Right cardiac atrium (tissue), 5 donors: ENCODE results near the gene TNRC18. TPM values are rescaled to one million over a fixed set of nuclear protein-coding genes. Genes with fewer than 3 reads are reported as not detected.
A peak's percentile ranks its signal among the peaks of the same experiment; 100 is the strongest.
"Not testable (repeated sequence)": the region's sequence is repeated elsewhere in the genome, so short reads cannot be mapped to it uniquely, and the experiment has no call there.

Source experiments
- ATAC-seq, 2 donors: fragments of 200-7000 bp; cut with Tn5 transposase; one replicate each; pipeline versions ENCODE4 v1.8.0 to v1.9.1; 2020; ENCODE audit warnings: moderate library complexity in 2 of 2, mild to moderate bottlenecking in 1 of 2
- DNase-seq, 3 donors: peaks; one replicate each; pipeline ENCODE4 v3.0.0-alpha.2; 2020
- H3K27ac ChIP-seq: one replicate; pipeline ENCODE4 v1.5.1; 2013; ENCODE audit warnings: mild to moderate bottlenecking, low read length, control low read depth, moderate library complexity
- H3K27me3 ChIP-seq: one replicate; pipeline ENCODE4 v1.6.1; 2013; ENCODE audit not compliant: control insufficient read depth, insufficient read depth
- H3K4me1 ChIP-seq: one replicate; pipeline ENCODE4 v1.6.1; 2013; ENCODE audit warnings: low read length; ENCODE audit not compliant: control insufficient read depth, insufficient read depth
- H3K4me3 ChIP-seq: one replicate; pipeline ENCODE4 v1.5.1; 2013; ENCODE audit warnings: low read length, control low read depth
- H3K9me3 ChIP-seq: one replicate; pipeline ENCODE4 v1.6.1; 2013; ENCODE audit warnings: low read length; ENCODE audit not compliant: control insufficient read depth
- WGBS: extraction: QIAGEN DNeasy Blood & Tissue Kit; methylation state at CpG from one replicate; pipeline ENCODE4 v1.1.7; 2013; 5-methylcytosine and 5-hydroxymethylcytosine counted together
- intact Hi-C, 4 donors: fragments of 100-400 bp; cut with DNase I; formaldehyde crosslinking; loops; one replicate each; pipeline versions ENCODE4 v1.11.0 to v1.14.0; 2022 to 2023
- long read RNA-seq, 4 donors: library from polyadenylated mRNA; unstranded; transcript quantifications; one replicate each; pipeline ENCODE4 v2.0.0, GENCODE V29; 2020 to 2021
- polyA plus RNA-seq: library from polyadenylated mRNA; stranded (reverse); fragments of 200-250 nt; gene quantifications from one replicate; pipeline ENCODE4 v1.2.3, GENCODE V29; 2013
- total RNA-seq, 4 donors: library from RNA; stranded (reverse); fragmentation: NEBNext Ultra II Directional; extraction: Animal tissue kit (Norgen Biotek cat#: 25700); gene quantifications; one replicate each; pipeline ENCODE4 v1.2.1, GENCODE V29; 2021
- donor health status: healthy with polysubstance abuse.
- donor health status: DM: no; HTN: yes; CAD: no.
- donor health status: DM: no; HTN: no; CAD: no.
- donor health status: DM: no; HTN: yes; CAD: no; lungs with severe emphysema.
- donor health status: DM: yes; HTN: yes; CAD: no.

Gene TNRC18
- total RNA-seq (10 to 100 TPM; 33.1 to 46.6 (median 39.3) TPM), polyA plus RNA-seq (38.9 TPM)
- long read RNA-seq, donor 1, partial matches to known transcripts, result 49 of 59 reads
- long read RNA-seq, donor 1, other reads (novel, unspliced or antisense), result 10 of 59 reads
- long read RNA-seq, donor 2, partial matches to known transcripts, result 19 of 21 reads
- long read RNA-seq, donor 2, other reads (novel, unspliced or antisense), result 2 of 21 reads
- long read RNA-seq, donor 3, partial matches to known transcripts, result 11 of 11 reads
- long read RNA-seq, donor 3, other reads (novel, unspliced or antisense), result 0 of 11 reads
- long read RNA-seq, donor 4, partial matches to known transcripts, result 10 of 10 reads
- long read RNA-seq, donor 4, other reads (novel, unspliced or antisense), result 0 of 10 reads

GRCh38 chr7:5423306-5423975 lies at the start of gene TNRC18:
Gene TNRC18 (minus strand): TSS chr7:5423834. CDS start chr7:5421246, 2,588 bp downstream.
- DNase-seq (peak; percentile 55 to 88 (median 83)), ATAC-seq (no peak)
- under 1% methylated on average over 67 of the region's 67 CpGs for WGBS
- Histone ChIP-seq H3K4me3 (peak within 1 kb of the TSS; percentile 96), H3K27ac (peak within 1 kb of the TSS; percentile 94), H3K9me3 (no peaks in the 10 kb centered on the region), H3K4me1 (peaks cover 5% of the 10 kb centered on the region), H3K27me3 (no peaks in the 10 kb centered on the region)
- intact Hi-C loops, result no loop called here

- Histone ChIP-seq H3K4me1 (no peaks in the 10 kb centered on the region), H3K9me3 (no peaks in the 10 kb centered on the region), H3K27ac (no peak overlapping the region), H3K27me3 (no peaks in the 10 kb centered on the region), H3K4me3 (no peak overlapping the region)
- 94% methylated on average over 20 of the region's 20 CpGs for WGBS
- intact Hi-C loops, result no loop called here
- no peak for DNase-seq
- no peak for ATAC-seq
Measured at GRCh38 chr7:5472432-5473315, 49.0 kb upstream of the TNRC18 start.

- DNase-seq, H3K27me3 ChIP-seq, H3K4me1 ChIP-seq, H3K4me3 ChIP-seq, H3K27ac ChIP-seq, H3K9me3 ChIP-seq, intact Hi-C loops, ATAC-seq: not testable (repeated sequence)
- WGBS, result 92% methylated on average over 14 of the region's 14 CpGs
Measured at GRCh38 chr7:5471623-5472022, 48.0 kb upstream of the TNRC18 start.

- Histone ChIP-seq H3K4me3 (no peak overlapping the region), H3K27ac (no peak overlapping the region), H3K9me3 (no peaks in the 10 kb centered on the region), H3K4me1 (no peaks in the 10 kb centered on the region), H3K27me3 (no peaks in the 10 kb centered on the region)
- intact Hi-C loops, result no loop called here
- ATAC-seq, result peak; percentile 79 to 84
- DNase-seq, result peak; percentile 75 to 90 (median 85)
- 49% methylated on average over 22 of the region's 22 CpGs for whole genome bisulfite sequencing
Measured at GRCh38 chr7:5470816-5471215, 47.2 kb upstream of the TNRC18 start.

GRCh38 chr7:5470167-5470532 lies 46.5 kb upstream of the TNRC18 start:
- no peak overlapping the region for H3K4me3 ChIP-seq
- no peaks in the 10 kb centered on the region for H3K27me3 ChIP-seq
- DNase-seq, result peak in 1 of 3 donors; percentile 48
- H3K9me3 ChIP-seq, result no peaks in the 10 kb centered on the region
- ATAC-seq, result peak; percentile 28 to 47
- WGBS, result 73% methylated on average over 15 of the region's 15 CpGs
- intact Hi-C loops, result no loop called here
- no peaks in the 10 kb centered on the region for H3K4me1 ChIP-seq
- H3K27ac ChIP-seq, result no peak overlapping the region

- intact Hi-C loops, result no loop called here
- no peak overlapping the region for H3K27ac ChIP-seq
- ATAC-seq (peak in 1 of 2 donors; percentile 22), DNase-seq (no peak)
- WGBS, result 89% methylated on average over 32 of the region's 32 CpGs
- no peaks in the 10 kb centered on the region for H3K9me3 ChIP-seq
- no peaks in the 10 kb centered on the region for H3K27me3 ChIP-seq
- no peak overlapping the region for H3K4me3 ChIP-seq
- no peaks in the 10 kb centered on the region for H3K4me1 ChIP-seq
Measured at GRCh38 chr7:5469375-5470166, 45.9 kb upstream of the TNRC18 start.

GRCh38 chr7:5467645-5468044 lies 44.0 kb upstream of the TNRC18 start:
- Histone ChIP-seq H3K4me3 (no peak overlapping the region), H3K4me1 (no peaks in the 10 kb centered on the region), H3K9me3 (no peaks in the 10 kb centered on the region), H3K27ac (no peak overlapping the region), H3K27me3 (no peaks in the 10 kb centered on the region)
- ATAC-seq (no peak), DNase-seq (no peak)
- WGBS, result 81% methylated on average over 9 of the region's 9 CpGs
- intact Hi-C loops, result no loop called here

- no peak for ATAC-seq
- Histone ChIP-seq H3K4me3 (no peak overlapping the region), H3K27me3 (no peaks in the 10 kb centered on the region), H3K4me1 (no peaks in the 10 kb centered on the region), H3K9me3 (no peaks in the 10 kb centered on the region), H3K27ac (no peak overlapping the region)
- DNase-seq, result no peak
- WGBS, result 96% methylated on average over 14 of the region's 14 CpGs
- intact Hi-C loops, result no loop called here
Measured at GRCh38 chr7:5466551-5466950, 42.9 kb upstream of the TNRC18 start.

GRCh38 chr7:5463031-5463430 lies 39.4 kb upstream of the TNRC18 start:
- ATAC-seq (no peak), DNase-seq (no peak)
- Histone ChIP-seq H3K27me3 (no peaks in the 10 kb centered on the region), H3K4me1 (no peaks in the 10 kb centered on the region), H3K27ac (no peak overlapping the region), H3K4me3 (no peak overlapping the region), H3K9me3 (no peaks in the 10 kb centered on the region)
- intact Hi-C loops, result no loop called here
- 54% methylated on average over 3 of the region's 3 CpGs for WGBS

GRCh38 chr7:5462216-5462615 lies 38.6 kb upstream of the TNRC18 start:
- ATAC-seq, result no peak
- H3K9me3 ChIP-seq, result no peaks in the 10 kb centered on the region
- intact Hi-C loops, result no loop called here
- H3K4me1 ChIP-seq, result no peaks in the 10 kb centered on the region
- no peak overlapping the region for H3K4me3 ChIP-seq
- H3K27me3 ChIP-seq, result no peaks in the 10 kb centered on the region
- DNase-seq, result no peak
- WGBS, result 86% methylated on average over 10 of the region's 10 CpGs
- no peak overlapping the region for H3K27ac ChIP-seq
